B cell (primary cell): ENCODE measurements around the gene TMED5. TPM values are rescaled to one million over a fixed set of nuclear protein-coding genes. Genes with fewer than 3 reads are reported as not detected.

Experiments
- ATAC-seq: fragments of 200-7000 bp; cut with Tn5 transposase; one replicate; pipeline ENCODE4 v1.10.0; 2021; ENCODE audit warnings: low read depth, mild to moderate bottlenecking, moderate number of reproducible peaks, moderate library complexity
- CTCF ChIA-PET: fragments of 350-600 bp; sonication (Branson Sonifier 250); formaldehyde crosslinking; loops from one replicate; lab custom pipeline; 2021; ENCODE audit warnings: antibody characterized with exemption, inconsistent platforms; lab: Charles Lee
- POLR2A ChIA-PET: fragments of 350-600 bp; sonication (Branson Sonifier 250); formaldehyde crosslinking; loops from one replicate; lab custom pipeline; 2021; ENCODE audit warnings: antibody characterized with exemption; lab: Charles Lee
- DNase-seq: peaks from one replicate; pipeline ENCODE4 v3.0.0; 2013
- H2AFZ ChIP-seq: 2 replicates; pipeline ENCODE4 v1.6.1; 2012; ENCODE audit warnings: mild to moderate bottlenecking, low read depth, low read length; ENCODE audit not compliant: insufficient read depth, poor library complexity, severe bottlenecking
- H3K27ac ChIP-seq, 2 donors: 1 replicate in 1 of 2; 2 replicates in 1 of 2; pipeline ENCODE4 v1.5.1; 2012 to 2013; ENCODE audit warnings: low read length in 2 of 2, mild to moderate bottlenecking in 2 of 2, moderate library complexity in 1 of 2
- H3K27me3 ChIP-seq, 4 experiments: fragments of 200-600 bp in 1 of 4; sonication (generic) in 1 of 4; replicated peaks in 1 of 4; 1 replicate in 2 of 4; 2 replicates in 2 of 4; pipeline versions ENCODE4 v1.6.1 to v1.7.0; 2013 to 2016; ENCODE audit warnings: low read length in 3 of 4, mild to moderate bottlenecking in 2 of 4, mixed read lengths in 1 of 4, moderate library complexity in 1 of 4; ENCODE audit not compliant: insufficient read depth in 4 of 4, control insufficient read depth in 3 of 4; ENCODE audit errors: control extremely low read depth in 1 of 4
- H3K36me3 ChIP-seq, 2 experiments: replicated peaks in 1 of 2; 1 replicate in 1 of 2; 2 replicates in 1 of 2; pipeline versions ENCODE4 v1.6.1 to v1.7.1; 2013; ENCODE audit warnings: low read length in 1 of 2; ENCODE audit not compliant: insufficient read depth in 2 of 2, control insufficient read depth in 1 of 2; ENCODE audit errors: control extremely low read depth in 1 of 2, extremely low read depth in 1 of 2
- H3K4me1 ChIP-seq, 2 donors: fragments of 200-600 bp in 1 of 2; sonication (generic) in 1 of 2; 1 replicate in 1 of 2; 2 replicates in 1 of 2; pipeline versions ENCODE4 v1.5.1 to v1.6.1; 2013 to 2017; ENCODE audit warnings: low read length in 2 of 2; ENCODE audit not compliant: control insufficient read depth in 2 of 2, insufficient read depth in 2 of 2
- H3K4me2 ChIP-seq: replicated peaks from 2 replicates; pipeline ENCODE3; 2012; ENCODE audit warnings: mild to moderate bottlenecking, low read depth, low read length; ENCODE audit not compliant: poor library complexity, severe bottlenecking
- H3K4me3 ChIP-seq, 5 experiments: fragments of 200-600 bp in 1 of 5; sonication (generic) in 1 of 5; 1 replicate in 3 of 5; 2 replicates in 2 of 5; pipeline versions ENCODE4 v1.5.1 to v1.7.0; 2011 to 2016; ENCODE audit warnings: low read length in 4 of 5, mild to moderate bottlenecking in 4 of 5, low read depth in 2 of 5, control low read depth in 1 of 5, moderate library complexity in 1 of 5; ENCODE audit not compliant: insufficient read depth in 1 of 5; ENCODE audit errors: control extremely low read depth in 1 of 5, extremely low read depth in 1 of 5
- H3K79me2 ChIP-seq: fragments of 200-600 bp; sonication (generic); one replicate; pipeline ENCODE4 v1.6.0; 2016; ENCODE audit warnings: low read length; ENCODE audit not compliant: control insufficient read depth, insufficient read depth
- H3K9ac ChIP-seq: fragments of 200-600 bp; sonication (generic); 2 replicates; pipeline ENCODE4 v1.6.1; 2017; ENCODE audit warnings: mild to moderate bottlenecking, low read length, moderate library complexity
- H3K9me3 ChIP-seq, 3 donors: one replicate each; pipeline versions ENCODE4 v1.6.1 to v1.7.1; 2013; ENCODE audit warnings: low read length in 2 of 3; ENCODE audit not compliant: control insufficient read depth in 2 of 3, insufficient read depth in 1 of 3; ENCODE audit errors: control extremely low read depth in 1 of 3
- H4K20me1 ChIP-seq: 2 replicates; pipeline ENCODE4 v1.6.0; 2012; ENCODE audit warnings: mild to moderate bottlenecking, low read length; ENCODE audit not compliant: insufficient read depth, control insufficient read depth, poor library complexity, severe bottlenecking
- H3K27ac Mint-ChIP-seq: one replicate; pipeline ENCODE4 v1.8.0; 2021; ENCODE audit warnings: mixed read lengths
- H3K27me3 Mint-ChIP-seq: one replicate; pipeline ENCODE4 v1.8.0; 2021; ENCODE audit warnings: mixed read lengths
- H3K4me1 Mint-ChIP-seq: one replicate; pipeline ENCODE4 v1.8.0; 2021; ENCODE audit warnings: mixed read lengths
- H3K4me3 Mint-ChIP-seq: one replicate; pipeline ENCODE4 v1.8.0; 2021; ENCODE audit warnings: mixed read lengths
- H3K9me3 Mint-ChIP-seq: one replicate; pipeline ENCODE4 v1.8.0; 2022; ENCODE audit warnings: mixed read lengths; ENCODE audit not compliant: insufficient read depth
- EZH2 ChIP-seq: IDR thresholded peaks from 2 replicates; pipeline ENCODE4 v1.6.1; 2012; ENCODE audit warnings: borderline replicate concordance, low read depth, mild to moderate bottlenecking, moderate library complexity, low read length; ENCODE audit not compliant: insufficient read depth, poor library complexity, severe bottlenecking
- WGBS: methylation state at CpG from one replicate; pipeline ENCODE4 v1.1.5; 2013; ENCODE audit warnings: missing lambda C conversion rate; ENCODE audit not compliant: insufficient coverage; 5-methylcytosine and 5-hydroxymethylcytosine counted together
- intact Hi-C: fragments of 100-400 bp; cut with micrococcal nuclease; formaldehyde crosslinking; loops from one replicate; pipeline ENCODE4 v1.10.0; 2022
- polyA plus RNA-seq: library from polyadenylated mRNA; depleted of rRNA; stranded (reverse); fragments of >200 nt; gene quantifications from 2 replicates; pipeline ENCODE4 v1.2.3, GENCODE V29; 2012
- total RNA-seq, 2 donors: library from RNA; stranded (reverse); fragments of 120-200 nt in 1 of 2; gene quantifications; 1 replicate in 1 of 2; 2 replicates in 1 of 2; pipeline versions ENCODE4 v1.2.3 to v1.2.4, GENCODE V29; 2013 to 2022
- TF ChIP-seq, protein P1 (sequence below): fragments of 200-600 bp; IDR thresholded peaks from one replicate; pipeline ENCODE4 v1.8.0; 2022; ENCODE audit warnings: antibody characterized with exemption, mild to moderate bottlenecking

Gene TMED5
- total and polyA plus RNA-seq, 2 donors (not counting 1 experiment from before 2014, with no cell fraction given) = 23.7 to 46.1 TPM

DNA sequence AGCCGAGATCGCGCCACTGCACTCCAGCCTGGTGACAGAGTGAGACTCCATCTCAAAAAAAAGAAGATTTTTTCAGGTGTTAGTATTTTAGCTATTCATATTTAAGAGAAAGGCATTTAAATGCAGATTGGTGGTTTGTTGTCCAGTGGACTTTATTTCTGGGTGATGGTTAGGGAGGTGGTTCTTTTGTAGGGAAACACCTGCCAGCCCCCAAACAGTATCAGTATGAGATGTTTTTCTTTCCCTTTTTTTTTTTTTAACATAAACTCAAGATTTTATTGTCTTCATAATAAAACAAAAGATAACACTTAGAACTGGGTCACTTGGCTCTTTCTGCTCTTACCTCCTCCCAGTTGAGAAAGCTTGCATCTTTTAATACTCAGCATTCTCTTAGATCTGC, 10.2 kb upstream of the TMED5 start:
- Mint-ChIP-seq H3K4me1 (peaks cover 37% of the 10 kb centered on the region), H3K27me3 (no peaks in the 10 kb centered on the region), H3K27ac (no peak overlapping the region), H3K9me3 (no peaks in the 10 kb centered on the region), H3K4me3 (no peak overlapping the region)
- 100% methylated on average over 3 of the region's 3 CpGs for WGBS
- no peak overlapping the region for H3K9ac ChIP-seq
- H3K9me3 ChIP-seq = no peaks in the 10 kb centered on the region
- H3K79me2 ChIP-seq = peaks cover 40% of the 10 kb centered on the region
- DNase-seq (no peak), ATAC-seq (no peak)
- POLR2A ChIA-PET = no interaction called here
- no peak overlapping the region for H2AFZ ChIP-seq
- H4K20me1 ChIP-seq = no peaks in the 10 kb centered on the region
- H3K4me1 ChIP-seq = peaks cover 16 to 27% of the 10 kb centered on the region in 2 donors
- no peak for TF ChIP-seq EZH2
- TF ChIP-seq, protein P1, sequence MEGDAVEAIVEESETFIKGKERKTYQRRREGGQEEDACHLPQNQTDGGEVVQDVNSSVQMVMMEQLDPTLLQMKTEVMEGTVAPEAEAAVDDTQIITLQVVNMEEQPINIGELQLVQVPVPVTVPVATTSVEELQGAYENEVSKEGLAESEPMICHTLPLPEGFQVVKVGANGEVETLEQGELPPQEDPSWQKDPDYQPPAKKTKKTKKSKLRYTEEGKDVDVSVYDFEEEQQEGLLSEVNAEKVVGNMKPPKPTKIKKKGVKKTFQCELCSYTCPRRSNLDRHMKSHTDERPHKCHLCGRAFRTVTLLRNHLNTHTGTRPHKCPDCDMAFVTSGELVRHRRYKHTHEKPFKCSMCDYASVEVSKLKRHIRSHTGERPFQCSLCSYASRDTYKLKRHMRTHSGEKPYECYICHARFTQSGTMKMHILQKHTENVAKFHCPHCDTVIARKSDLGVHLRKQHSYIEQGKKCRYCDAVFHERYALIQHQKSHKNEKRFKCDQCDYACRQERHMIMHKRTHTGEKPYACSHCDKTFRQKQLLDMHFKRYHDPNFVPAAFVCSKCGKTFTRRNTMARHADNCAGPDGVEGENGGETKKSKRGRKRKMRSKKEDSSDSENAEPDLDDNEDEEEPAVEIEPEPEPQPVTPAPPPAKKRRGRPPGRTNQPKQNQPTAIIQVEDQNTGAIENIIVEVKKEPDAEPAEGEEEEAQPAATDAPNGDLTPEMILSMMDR = no peak
- no peak overlapping the region for H3K27ac ChIP-seq
- H3K4me2 ChIP-seq = no peak overlapping the region
- intact Hi-C loops = no loop called here
- CTCF ChIA-PET = no interaction called here
- peaks cover 1 to 5% of the 10 kb centered on the region in 2 experiments for H3K36me3 ChIP-seq
- no peaks in the 10 kb centered on the region for H3K27me3 ChIP-seq
- no peak overlapping the region for H3K4me3 ChIP-seq

DNA sequence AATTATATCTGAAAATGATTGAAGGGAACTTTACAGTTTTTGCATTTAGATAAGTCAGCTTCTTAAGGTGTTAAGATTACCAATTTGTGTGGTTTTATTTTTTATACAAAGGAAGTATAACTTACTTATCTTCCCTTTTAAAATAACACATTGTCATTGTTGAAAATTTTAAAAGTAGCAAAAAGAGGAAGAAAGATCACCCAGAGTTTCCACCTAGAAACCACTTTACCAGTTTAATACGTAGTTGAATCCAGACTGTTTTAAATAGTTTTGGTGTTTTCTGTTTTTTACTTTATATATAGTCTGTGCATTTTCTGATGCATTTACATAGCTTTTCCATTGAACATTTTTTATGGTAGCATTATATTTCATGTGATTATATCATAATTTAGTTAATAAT, 6.5 kb upstream of the TMED5 start:
- no peaks in the 10 kb centered on the region for H3K9me3 Mint-ChIP-seq
- H4K20me1 ChIP-seq = no peaks in the 10 kb centered on the region
- TF ChIP-seq, protein P1 = no peak
- TF ChIP-seq EZH2 = no peak
- no peak overlapping the region for H3K4me3 Mint-ChIP-seq
- no peaks in the 10 kb centered on the region for H3K27me3 Mint-ChIP-seq
- H3K4me1 ChIP-seq = peaks cover 15 to 33% of the 10 kb centered on the region in 2 donors
- H3K27ac ChIP-seq = peak overlapping the region in 1 of 2 donors; percentile 66
- peak overlapping the region in 1 of 5 experiments; percentile 48 for H3K4me3 ChIP-seq
- CTCF ChIA-PET = no interaction called here
- H3K27ac Mint-ChIP-seq = no peak overlapping the region
- peaks cover 40% of the 10 kb centered on the region for H3K79me2 ChIP-seq
- POLR2A ChIA-PET = no interaction called here
- no CpG with 5 or more reads among the region's 1 CpG for WGBS
- ATAC-seq (peak; percentile 61), DNase-seq (peak; percentile 41)
- intact Hi-C loops = loop anchor here (10.0 kb wide), 1 partner anchor 688 kb away; the partner anchor contains the start of gene DNTTIP2
- no peak overlapping the region for H2AFZ ChIP-seq
- H3K36me3 ChIP-seq = peaks cover 0 to 1% of the 10 kb centered on the region in 2 experiments
- peak overlapping the region; percentile 25 for H3K9ac ChIP-seq
- no peaks in the 10 kb centered on the region for H3K9me3 ChIP-seq
- H3K4me2 ChIP-seq = peak overlapping the region; percentile 59
- peaks cover 41% of the 10 kb centered on the region for H3K4me1 Mint-ChIP-seq
- no peaks in the 10 kb centered on the region for H3K27me3 ChIP-seq
